Kidney epithelial cell (primary cell): Measurements from ENCODE around the gene ELF4. TPM values are rescaled to one million over a fixed set of nuclear protein-coding genes. Genes with fewer than 3 reads are reported as not detected.
A peak's percentile ranks its signal among the peaks of the same experiment; 100 is the strongest.

Experiments used
- DNase-seq: peaks from one replicate; pipeline ENCODE4 v3.0.0-alpha.2; 2010; ENCODE audit warnings: low read depth
- H3K27me3 ChIP-seq: 2 replicates; pipeline ENCODE4 v1.6.0; 2011; ENCODE audit warnings: low read length; ENCODE audit not compliant: control insufficient read depth, insufficient read depth
- H3K36me3 ChIP-seq: 2 replicates; pipeline ENCODE4 v1.5.1; 2011; ENCODE audit warnings: low read length; ENCODE audit not compliant: control insufficient read depth, insufficient read depth
- H3K4me3 ChIP-seq: 2 replicates; pipeline ENCODE4 v1.5.1; 2011; ENCODE audit warnings: low read depth, mild to moderate bottlenecking, control low read depth, low read length
- CTCF ChIP-seq: IDR thresholded peaks from 2 replicates; pipeline ENCODE4 v1.5.1; 2011; ENCODE audit warnings: mild to moderate bottlenecking, moderate library complexity, low read length, control low read depth, inconsistent platforms; ENCODE audit not compliant: insufficient read depth, poor library complexity, severe bottlenecking
- total RNA-seq: library from RNA; depleted of rRNA; stranded (reverse); fragments of >200 nt; gene quantifications from 2 replicates; pipeline ENCODE4 v1.2.3, GENCODE V29; 2015

The ELF4 gene
- total RNA-seq, 1 donor from 2014 or later = 26.9 TPM

GRCh38 chrX:130027569-130027968 lies 82.7 kb downstream of the ELF4 start:
- H3K27me3 ChIP-seq = no peaks in the 10 kb centered on the region
- DNase-seq = no peak
- no peak for TF ChIP-seq CTCF
- H3K4me3 ChIP-seq = no peak overlapping the region
- no peaks in the 10 kb centered on the region for H3K36me3 ChIP-seq

GRCh38 chrX:130025256-130025655 lies 85.0 kb downstream of the ELF4 start:
- Histone ChIP-seq H3K27me3 (no peaks in the 10 kb centered on the region), H3K36me3 (no peaks in the 10 kb centered on the region), H3K4me3 (no peak overlapping the region)
- DNase-seq = no peak
- no peak for TF ChIP-seq CTCF

DNA sequence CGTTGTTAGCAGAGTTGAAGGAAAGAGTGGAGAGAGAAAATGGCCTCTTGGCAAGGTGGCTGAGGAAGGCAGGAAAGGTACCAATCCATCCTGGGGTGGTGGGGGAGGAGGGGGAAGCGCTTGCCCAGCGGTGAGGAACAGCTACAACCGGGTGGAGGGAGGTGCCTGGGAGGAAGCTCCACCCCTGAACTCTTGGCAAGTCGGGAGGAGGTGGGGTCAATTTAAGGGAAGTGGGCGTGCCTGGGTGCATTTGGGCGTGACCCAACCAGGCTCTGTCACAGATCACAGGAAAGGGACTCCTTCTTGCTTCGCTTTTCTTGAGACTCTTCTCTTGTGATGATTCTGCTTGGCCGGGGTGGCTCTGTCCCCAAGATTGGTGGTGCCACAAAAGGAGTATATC lies 86.2 kb downstream of the ELF4 start:
- Histone ChIP-seq H3K4me3 (no peak overlapping the region), H3K36me3 (no peaks in the 10 kb centered on the region), H3K27me3 (no peaks in the 10 kb centered on the region)
- DNase-seq = peak; percentile 52
- no peak for TF ChIP-seq CTCF

DNA sequence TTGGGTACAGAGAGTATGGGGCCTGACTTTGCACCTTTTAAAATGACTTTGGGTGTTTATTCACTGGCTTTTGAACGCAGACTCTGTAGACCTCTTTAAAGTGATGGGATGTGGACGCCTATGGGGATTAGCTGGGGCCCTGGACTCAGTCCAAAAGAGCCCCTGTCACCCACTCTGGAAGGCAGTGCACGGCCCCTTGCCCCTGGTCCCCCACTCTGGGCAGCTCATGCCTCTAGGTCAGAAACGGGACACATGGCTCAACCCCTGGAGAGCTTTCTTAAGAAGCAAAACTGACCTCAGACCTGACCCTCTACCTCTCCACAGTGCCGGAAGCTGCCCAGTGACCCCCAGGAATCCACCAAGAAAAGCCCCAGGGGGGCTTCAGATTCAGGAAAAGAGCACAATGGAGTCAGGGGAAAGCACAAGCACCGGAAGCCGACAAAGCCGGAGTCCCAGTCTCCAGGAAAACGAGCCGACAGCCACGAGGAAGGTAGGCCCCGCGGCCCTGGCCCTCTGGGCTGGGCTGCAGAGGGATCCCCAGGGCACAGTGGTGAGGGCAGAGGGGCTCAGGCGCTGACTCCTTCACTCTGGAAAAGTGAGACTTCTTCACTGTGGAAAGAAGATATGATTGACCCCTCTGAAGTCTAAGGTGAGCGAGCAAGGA lies 89.5 kb downstream of the ELF4 start:
- Histone ChIP-seq H3K4me3 (no peak overlapping the region), H3K36me3 (no peaks in the 10 kb centered on the region), H3K27me3 (no peaks in the 10 kb centered on the region)
- TF ChIP-seq CTCF = no peak
- no peak for DNase-seq

- no peak overlapping the region for H3K4me3 ChIP-seq
- no peak for DNase-seq
- H3K27me3 ChIP-seq = no peaks in the 10 kb centered on the region
- no peaks in the 10 kb centered on the region for H3K36me3 ChIP-seq
- no peak for TF ChIP-seq CTCF
Observed at GRCh38 chrX:130018143-130018542, 92.2 kb downstream of the ELF4 start.

- Histone ChIP-seq H3K36me3 (no peaks in the 10 kb centered on the region), H3K4me3 (no peak overlapping the region), H3K27me3 (no peaks in the 10 kb centered on the region)
- DNase-seq = no peak
- no peak for TF ChIP-seq CTCF
Observed at GRCh38 chrX:130015181-130015580, 95.1 kb downstream of the ELF4 start.

Other genes with a start within 250 kb of the ELF4 start
- 17.6 and 21.6 TPM in 2 replicates for gene UTP14A, start 204.3 kb downstream of the ELF4 start, total RNA-seq
- gene BCORL1, start 127.9 kb downstream of the ELF4 start, total RNA-seq = 4.8 and 5.8 TPM in 2 replicates
- 26.1 and 27.2 TPM in 2 replicates for gene AIFM1, start 55.3 kb upstream of the ELF4 start, total RNA-seq
- 3.2 and 3.6 TPM in 2 replicates for gene RAB33A, start 61.5 kb upstream of the ELF4 start, total RNA-seq
- gene ZNF280C, start 158.4 kb upstream of the ELF4 start, total RNA-seq = 4.6 and 5.3 TPM in 2 replicates
- gene SLC25A14, start 229.4 kb upstream of the ELF4 start, total RNA-seq = 8.7 and 11.1 TPM in 2 replicates